Measurements from ENCODE around the gene SORT1. TPM values are rescaled to one million over a fixed set of nuclear protein-coding genes. Genes with fewer than 3 reads are reported as not detected.

The SORT1 gene
- total RNA-seq, 1 experiment from 2014 or later: 47.9 TPM

DNA sequence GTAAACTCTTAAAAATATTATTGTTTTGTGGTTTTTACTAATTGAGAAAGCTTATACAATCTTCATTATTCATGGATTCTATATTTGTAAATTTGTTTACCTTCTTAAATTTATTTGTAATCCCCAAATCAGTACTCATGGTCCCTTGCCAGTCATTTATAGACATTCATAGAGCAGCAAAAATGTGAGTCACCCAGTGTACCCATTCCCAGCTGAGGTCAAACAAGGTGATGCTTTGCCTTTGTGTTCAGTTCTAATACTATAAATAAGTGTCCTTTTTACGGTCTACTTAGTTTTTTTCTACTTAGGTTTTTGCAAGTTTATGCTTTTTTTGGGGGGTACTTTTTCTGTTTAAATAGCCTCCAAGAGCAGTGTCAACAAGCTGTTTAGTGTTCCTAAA, 36.1 kb downstream of the SORT1 start:
- Histone ChIP-seq H4K20me1 (ENCODE audit: control insufficient read depth, insufficient read depth, insufficient read length) (no peaks in the 10 kb centered on the region), H4K8ac (replicated peaks; ENCODE audit: insufficient read length, low read depth, low read length) (no peak overlapping the region), H4K5ac (ENCODE audit: insufficient read length, low read depth, low read length) (no peak overlapping the region), H3K9ac (ENCODE audit: extremely low read depth, insufficient read length, low read length) (no peak overlapping the region), H2AFZ (ENCODE audit: low read length) (no peak overlapping the region), H2BK12ac (ENCODE audit: insufficient read length, low read depth, low read length) (no peak overlapping the region), H4K91ac (ENCODE audit: insufficient read length, low read depth, low read length) (no peak overlapping the region), H3K23me2 (ENCODE audit: insufficient read length, low read depth, low read length, poor library complexity, severe bottlenecking) (no peaks in the 10 kb centered on the region), H3K79me2 (ENCODE audit: insufficient read depth, low read length) (no peaks in the 10 kb centered on the region), H3K14ac (ENCODE audit: insufficient read depth, low read length) (no peak overlapping the region), H3K4me1 (ENCODE audit: insufficient read depth, low read length) (no peaks in the 10 kb centered on the region), H3K27me3 (ENCODE audit: insufficient read depth, low read length) (no peaks in the 10 kb centered on the region), H3K56ac (ENCODE audit: insufficient read length, low read depth, low read length) (no peak overlapping the region), H3T11ph (ENCODE audit: low read length) (no peak overlapping the region), H3K79me1 (ENCODE audit: insufficient read depth, low read depth, low read length, poor library complexity, severe bottlenecking) (no peaks in the 10 kb centered on the region), H3K4me2 (ENCODE audit: insufficient read depth, insufficient read length, low read length) (no peak overlapping the region), H3K4ac (ENCODE audit: low read depth, low read length) (no peak overlapping the region), H3K27ac (ENCODE audit: insufficient read length, low read depth, low read length) (no peak overlapping the region), H3K23ac (ENCODE audit: insufficient read length, low read depth, low read length) (no peak overlapping the region), H2BK120ac (ENCODE audit: low read depth, low read length, poor library complexity, severe bottlenecking) (no peak overlapping the region), H2BK5ac (ENCODE audit: insufficient read length, low read length) (no peak overlapping the region), H3K18ac (ENCODE audit: insufficient read length, low read depth, low read length) (no peak overlapping the region), H2AK5ac (ENCODE audit: insufficient read length, low read length) (no peak overlapping the region), H2BK20ac (ENCODE audit: low read depth, low read length, poor library complexity, severe bottlenecking) (no peak overlapping the region), H3K9me3 (ENCODE audit: control insufficient read depth, low read depth, low read length) (no peaks in the 10 kb centered on the region), H2BK15ac (ENCODE audit: low read depth, low read length) (no peak overlapping the region)
- Mint-ChIP-seq H3K4me3 (no peak overlapping the region), H3K4me1 (peaks cover 18 to 19% of the 10 kb centered on the region in 2 experiments), H3K9me3 (no peaks in the 10 kb centered on the region), H3K27me3 (ENCODE audit: low read depth) (no peaks in the 10 kb centered on the region), H3K27ac (no peak overlapping the region; a peak in 1 of 7 replicates), H3K36me3 (ENCODE audit: insufficient read depth in 1 of 3, low read depth in 3 of 3) (peaks cover 5 to 16% (median 10%) of the 10 kb centered on the region in 3 experiments)
- no CpG with 5 or more reads among the region's 1 CpG for WGBS (ENCODE audit: extremely low coverage, insufficient read length, low lambda C conversion rate)
- TF ChIP-seq, protein P1, sequence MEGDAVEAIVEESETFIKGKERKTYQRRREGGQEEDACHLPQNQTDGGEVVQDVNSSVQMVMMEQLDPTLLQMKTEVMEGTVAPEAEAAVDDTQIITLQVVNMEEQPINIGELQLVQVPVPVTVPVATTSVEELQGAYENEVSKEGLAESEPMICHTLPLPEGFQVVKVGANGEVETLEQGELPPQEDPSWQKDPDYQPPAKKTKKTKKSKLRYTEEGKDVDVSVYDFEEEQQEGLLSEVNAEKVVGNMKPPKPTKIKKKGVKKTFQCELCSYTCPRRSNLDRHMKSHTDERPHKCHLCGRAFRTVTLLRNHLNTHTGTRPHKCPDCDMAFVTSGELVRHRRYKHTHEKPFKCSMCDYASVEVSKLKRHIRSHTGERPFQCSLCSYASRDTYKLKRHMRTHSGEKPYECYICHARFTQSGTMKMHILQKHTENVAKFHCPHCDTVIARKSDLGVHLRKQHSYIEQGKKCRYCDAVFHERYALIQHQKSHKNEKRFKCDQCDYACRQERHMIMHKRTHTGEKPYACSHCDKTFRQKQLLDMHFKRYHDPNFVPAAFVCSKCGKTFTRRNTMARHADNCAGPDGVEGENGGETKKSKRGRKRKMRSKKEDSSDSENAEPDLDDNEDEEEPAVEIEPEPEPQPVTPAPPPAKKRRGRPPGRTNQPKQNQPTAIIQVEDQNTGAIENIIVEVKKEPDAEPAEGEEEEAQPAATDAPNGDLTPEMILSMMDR (conservative IDR thresholded peaks at IDR 0.05): no peak
- DNase-seq: no peak
